SKM-1 treated with dmso at 0.1 percent for 144 hours (cell line): ENCODE data around the gene CDH2.
A peak's percentile ranks its signal among the peaks of the same experiment; 100 is the strongest.

Experiments used
- DNase-seq: peaks from one replicate; lab custom pipeline; 2025; ENCODE audit not compliant: unreplicated experiment; lab: John Stamatoyannopoulos, UW

CDH2 gene

DNA sequence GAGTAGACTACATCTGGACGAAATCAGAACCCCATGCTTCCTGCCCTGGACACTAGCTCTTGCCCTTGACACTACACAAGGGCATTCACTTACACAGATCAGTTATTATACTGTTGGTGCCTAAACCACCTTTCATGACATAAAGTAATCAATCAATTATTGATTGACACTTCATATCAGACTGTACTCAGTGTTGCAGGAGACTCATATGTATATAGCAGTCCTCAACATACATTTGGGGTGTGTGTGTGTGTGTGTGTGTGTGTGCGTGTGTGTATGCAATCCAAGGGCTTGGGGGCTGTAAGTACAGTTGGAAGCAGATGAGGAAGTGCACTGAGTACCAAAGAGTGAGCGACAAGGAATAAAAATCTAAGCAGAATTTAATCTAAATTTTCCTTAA, 5.1 kb downstream of the CDH2 start:
- DNase-seq, result no peak

DNA sequence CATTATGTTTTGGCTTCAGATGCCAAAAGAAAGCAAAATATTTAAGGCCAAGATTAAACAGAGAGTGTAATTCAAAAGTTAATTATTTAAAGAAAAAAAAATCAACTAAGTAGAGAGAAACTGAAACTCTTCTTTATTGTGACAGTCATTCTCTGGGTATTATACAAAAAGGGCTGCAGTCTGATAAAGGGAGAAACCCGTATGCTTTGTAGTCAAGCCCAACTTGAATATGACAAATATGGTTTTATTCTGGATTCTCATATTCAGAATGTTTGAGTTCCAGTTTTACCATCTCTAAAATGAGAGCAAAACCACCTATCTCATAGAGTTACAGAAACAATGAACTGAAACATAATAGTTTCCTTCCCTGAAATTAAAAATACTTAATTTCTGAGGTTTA, 8.2 kb downstream of the CDH2 start:
- DNase-seq, result no peak

DNA sequence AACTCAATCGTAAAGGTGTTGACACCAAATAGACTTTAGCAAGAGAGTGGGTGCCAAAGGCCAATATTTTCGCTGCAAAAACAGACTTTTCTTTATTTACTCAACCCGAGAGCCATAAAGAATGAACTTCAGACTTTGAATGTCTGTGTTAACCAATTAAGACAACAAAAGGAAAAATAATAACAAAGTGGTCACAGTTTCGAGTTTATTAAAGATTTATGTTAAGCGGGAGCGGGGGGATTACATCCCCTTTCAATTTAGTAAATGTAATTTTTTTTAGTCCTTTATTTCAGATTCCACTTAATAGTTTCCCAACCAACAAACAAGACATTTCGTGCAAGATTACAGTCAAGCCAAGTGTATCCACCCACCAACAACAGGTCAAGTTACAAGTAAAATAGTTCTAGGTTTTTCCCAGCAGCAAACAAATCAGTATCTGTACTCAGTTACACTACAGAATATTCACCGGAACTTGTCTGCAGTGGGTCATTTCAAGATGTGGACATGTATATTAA, 9.0 kb downstream of the CDH2 start:
- no peak for DNase-seq

DNA sequence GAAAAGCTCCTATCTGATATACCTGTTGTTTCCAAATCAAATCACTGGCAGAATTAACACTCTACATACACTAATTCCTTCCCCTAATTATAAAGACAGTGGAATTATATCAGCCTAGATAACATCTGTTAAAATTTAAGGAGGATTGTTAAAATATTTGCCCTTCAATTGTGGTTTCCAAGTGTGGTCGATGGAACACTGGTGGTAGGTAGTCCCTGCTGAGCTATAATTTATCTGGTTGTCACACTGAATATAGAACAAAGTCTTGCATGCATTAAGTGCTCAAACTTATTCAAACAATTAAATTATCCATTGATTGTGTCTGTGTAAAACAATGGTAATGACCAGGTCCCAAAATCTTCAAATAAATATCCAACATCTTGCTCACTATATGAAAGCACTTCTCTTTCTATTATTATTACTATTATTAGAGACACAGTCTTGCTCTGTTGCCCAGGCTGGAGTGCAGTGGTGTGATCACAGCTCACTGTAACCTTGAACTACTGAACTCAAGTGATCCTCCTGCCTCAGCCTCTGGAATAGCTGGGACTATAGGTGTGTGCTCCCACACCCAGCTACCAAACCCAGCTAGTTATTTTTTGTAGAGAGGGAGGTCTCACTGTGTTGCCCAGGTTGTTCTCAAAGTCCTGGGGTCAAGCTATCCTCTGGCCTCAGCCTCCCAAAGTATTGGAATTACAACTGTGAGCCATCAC, 12.0 kb downstream of the CDH2 start:
- no peak for DNase-seq

DNA sequence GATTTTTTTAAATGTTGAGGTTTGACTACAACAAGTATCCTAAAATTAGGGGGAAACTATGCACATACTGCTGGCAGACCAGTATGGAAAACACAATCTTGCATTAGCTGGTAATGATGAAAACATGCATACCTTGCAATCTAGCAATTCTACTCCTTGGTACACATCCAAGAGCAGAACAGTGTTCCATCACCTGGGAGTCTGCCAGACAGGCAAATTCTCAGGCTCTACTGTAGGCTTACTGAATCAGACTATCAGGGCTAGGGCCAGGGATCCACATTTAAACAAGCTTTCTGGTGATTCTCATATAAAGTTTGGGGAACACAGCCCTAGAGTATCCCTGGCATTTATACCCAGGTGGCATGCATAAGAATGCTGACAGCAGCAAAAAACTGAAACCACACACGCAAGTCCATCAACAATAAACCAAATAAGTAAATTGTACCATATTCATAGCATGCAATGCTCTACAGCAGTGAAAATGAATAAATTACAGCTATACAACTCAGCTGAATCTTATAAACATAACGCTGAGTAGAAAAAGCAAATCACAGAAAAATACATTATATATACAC, 13.6 kb downstream of the CDH2 start:
- DNase-seq, result no peak

DNA sequence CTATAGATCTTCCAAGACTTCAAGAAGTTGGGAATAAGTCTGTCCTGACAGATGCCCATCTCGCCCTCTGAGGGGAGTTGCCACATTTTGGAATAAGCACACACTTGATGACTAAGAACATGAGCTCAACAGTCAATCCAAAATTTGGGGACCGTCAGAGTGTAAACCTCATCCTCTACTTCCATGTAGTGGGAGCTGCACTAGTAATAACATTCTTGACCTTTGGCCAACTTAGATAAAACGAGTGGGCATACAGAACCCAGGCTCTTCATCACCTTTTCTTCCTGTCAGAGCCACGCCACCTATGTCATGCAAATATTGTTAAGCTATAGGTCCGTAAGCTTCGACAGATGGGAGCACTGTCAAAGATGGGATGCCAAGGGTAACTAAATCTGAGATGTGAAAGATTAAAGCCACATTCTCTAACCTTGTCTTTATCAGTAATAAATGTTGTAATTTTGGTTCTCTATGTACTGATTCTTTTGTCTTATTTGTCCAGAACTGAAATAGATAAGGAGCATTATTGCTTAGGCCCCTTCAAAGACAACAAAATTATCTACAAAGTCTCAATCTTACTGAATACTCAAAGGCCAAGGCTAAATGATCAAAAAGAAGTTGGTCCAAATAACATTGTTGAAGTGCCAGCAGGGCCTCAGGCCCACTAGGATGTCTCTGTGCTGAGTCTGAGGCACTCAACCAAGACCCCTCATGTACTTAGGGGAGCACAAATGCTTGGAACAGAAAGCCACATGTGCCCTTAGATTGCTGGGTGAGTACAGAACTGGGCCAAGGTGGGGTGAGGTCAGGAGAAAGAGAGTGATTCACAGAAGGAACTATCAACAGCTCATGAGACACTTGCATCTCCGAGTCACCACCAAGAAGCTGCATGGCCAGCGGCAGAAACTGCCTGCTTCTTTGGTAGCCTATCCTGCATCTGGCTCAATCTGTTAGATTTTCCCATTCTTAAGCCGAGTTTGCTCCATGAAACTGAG, 15.0 kb downstream of the CDH2 start:
- no peak for DNase-seq

DNA sequence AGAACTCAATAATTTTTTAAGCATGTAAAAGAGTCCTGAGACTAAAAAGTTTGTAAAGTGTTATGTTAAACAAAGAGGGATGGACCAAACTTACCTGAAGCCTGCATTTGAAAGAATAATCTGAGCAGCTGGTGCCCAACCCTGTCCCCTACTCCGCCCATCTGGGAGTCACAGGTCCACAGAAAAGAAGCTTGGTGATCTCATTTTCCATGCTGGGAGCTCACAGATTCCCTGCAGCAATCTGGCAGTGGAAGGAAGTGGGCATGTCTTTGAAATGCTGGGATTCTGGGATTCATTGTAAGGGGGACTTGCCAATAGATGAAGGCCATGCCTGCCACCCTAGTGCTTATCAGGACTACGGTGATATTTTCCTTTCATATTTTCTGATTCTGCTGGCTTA, 17.9 kb downstream of the CDH2 start:
- DNase-seq, result no peak

DNA sequence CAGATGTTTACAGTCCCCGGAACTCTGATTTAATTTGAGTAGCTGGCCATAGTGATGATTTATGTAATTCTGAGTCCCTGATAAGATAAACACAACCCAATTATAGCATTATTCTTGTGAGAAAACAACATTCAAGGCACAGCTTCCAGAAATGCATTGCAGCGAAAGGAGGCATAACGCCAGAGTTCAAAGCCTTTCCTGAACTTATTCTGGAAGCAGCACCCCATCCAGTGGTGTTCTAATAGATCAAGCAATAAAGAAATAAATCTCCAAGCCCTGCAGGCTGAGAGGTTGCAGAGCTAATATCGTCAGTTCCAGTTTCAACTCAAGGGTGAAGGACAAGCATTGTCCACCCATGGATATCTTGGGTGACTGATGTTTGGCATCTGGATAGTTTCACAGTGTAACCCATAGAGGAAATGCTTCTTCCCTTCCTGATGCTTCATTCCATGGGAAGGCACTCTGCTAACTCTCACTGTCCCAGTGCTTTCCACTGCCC, 18.8 kb downstream of the CDH2 start:
- DNase-seq, result no peak

DNA sequence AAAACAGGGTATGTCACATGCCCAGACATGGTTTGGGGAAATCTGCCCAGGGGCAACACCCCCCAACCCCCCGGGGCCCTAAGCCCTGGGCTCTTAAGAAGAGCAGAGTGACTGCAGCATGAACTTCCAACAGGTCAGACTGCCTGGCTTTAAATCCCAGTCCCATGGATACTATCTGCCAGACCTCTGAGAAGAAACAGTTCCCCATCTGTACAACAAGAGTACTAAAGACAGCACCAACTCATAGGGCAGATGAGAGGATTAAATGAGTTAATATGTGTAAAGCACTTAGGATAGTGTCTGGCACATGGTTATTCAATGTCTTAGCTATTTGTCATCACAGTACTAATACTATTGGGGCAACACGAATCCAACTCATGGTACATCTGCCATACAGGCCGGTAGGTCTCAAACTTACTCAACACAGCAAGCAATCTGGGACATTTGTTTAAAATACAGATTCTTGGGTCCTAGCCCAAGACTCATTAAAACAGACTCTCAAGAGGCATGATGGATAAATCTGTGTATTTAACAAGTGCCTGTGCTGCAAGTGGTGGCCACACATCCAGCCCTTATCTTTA, 23.4 kb downstream of the CDH2 start:
- no peak for DNase-seq

DNA sequence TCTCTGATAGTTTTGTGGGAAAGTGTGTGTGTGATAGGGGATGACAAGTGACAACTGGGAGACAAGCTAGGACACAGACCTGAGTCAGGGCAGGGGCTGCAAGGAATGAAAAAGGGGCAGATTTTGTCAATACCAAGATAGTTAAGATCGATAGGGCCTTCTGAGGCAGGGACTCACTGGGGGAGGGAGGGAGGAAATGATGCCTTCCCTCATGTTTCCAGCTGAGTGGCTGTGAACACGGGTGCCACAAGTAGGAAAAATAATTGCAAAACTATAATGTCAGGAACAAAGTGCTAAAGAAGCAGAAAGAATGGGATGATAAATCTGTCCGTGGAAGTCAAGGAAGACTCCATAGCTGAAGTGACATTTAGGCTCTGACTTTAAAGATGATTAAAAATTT, 24.2 kb downstream of the CDH2 start:
- DNase-seq, result no peak

DNA sequence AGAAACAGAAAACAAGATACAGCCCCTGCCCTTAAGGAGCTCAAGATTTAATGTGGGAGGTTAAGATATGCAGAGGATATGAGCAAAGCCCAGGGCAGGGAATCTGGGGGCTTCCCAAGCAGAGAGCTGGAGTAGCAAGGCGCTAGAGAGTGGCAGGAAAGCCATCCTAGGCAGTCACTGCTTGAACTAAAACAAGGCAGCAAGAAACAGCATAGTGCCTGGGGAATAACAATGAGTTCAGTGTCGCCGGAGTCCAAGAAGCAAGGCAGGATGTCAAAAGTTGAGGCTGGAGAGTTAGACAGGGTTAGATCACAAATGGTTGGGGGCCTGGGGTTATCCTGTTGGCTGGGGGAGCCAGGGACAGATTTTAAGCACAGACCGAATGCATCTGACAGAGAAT, 24.6 kb downstream of the CDH2 start:
- no peak for DNase-seq

DNA sequence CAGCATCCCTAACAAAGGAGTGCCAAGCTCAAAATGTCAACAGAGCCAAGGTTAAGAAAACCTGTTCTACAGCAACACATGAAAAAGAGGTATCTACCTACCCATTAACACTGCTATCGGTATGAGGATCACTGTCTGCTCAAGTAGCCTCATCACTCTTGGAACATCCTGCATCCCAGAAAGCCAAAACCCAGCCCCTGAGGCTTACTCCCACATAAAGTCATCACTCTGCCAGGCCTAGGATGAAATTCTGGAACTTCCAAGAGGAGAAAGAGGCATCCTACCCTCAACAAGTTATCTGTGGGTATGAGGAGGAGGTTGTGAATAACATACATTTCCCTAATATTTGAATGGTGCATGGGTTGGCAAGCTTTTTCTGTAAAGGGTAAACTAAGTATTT, 25.5 kb downstream of the CDH2 start:
- no peak for DNase-seq

DNA sequence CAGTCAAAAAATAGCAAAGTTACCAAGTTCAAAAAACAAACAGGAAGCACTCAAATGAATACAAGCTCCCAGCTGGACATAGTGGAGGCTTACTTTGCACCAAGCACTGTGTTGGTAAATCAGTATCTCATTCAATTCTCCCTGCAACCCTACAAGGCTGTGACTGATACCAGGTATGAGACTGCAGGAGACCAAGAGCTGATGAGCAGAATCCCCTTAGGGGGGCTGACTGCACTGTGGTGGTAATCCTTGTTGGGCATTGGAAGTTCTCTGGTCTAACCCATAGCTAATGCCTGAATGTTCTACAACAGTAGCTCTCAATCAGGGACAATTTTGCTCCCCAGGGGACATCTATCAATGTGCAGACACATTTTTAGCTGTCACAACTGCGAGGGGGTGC, 26.0 kb downstream of the CDH2 start:
- no peak for DNase-seq

DNA sequence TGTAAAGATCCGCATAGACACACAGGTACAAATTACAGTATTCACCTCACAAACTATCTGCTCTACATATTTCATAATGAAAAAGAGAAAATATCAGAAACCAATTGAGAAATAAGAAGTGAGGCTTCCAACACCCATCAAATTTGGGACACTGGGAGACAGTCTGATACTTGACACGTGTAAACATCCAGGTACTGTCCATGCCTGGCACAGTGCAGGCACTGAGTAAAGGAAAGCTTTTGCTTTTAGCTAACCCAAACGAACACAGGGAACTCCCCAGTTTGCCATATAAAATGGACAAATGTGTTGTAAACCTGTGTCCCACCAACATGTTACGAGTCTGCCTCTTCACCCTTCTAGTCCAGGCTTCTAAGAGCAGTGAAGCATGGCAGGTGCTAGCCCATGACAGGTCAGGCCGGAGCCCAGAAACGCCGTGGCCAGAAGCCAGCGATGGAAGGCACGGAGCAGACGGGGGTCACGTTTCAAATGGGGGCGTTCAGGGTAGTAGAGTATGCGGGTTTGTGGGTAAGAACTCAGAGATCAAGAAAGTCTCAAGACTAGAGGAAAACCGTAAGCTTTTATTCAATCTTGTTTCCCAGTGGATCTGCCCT, 27.0 kb downstream of the CDH2 start:
- DNase-seq, result no peak

DNA sequence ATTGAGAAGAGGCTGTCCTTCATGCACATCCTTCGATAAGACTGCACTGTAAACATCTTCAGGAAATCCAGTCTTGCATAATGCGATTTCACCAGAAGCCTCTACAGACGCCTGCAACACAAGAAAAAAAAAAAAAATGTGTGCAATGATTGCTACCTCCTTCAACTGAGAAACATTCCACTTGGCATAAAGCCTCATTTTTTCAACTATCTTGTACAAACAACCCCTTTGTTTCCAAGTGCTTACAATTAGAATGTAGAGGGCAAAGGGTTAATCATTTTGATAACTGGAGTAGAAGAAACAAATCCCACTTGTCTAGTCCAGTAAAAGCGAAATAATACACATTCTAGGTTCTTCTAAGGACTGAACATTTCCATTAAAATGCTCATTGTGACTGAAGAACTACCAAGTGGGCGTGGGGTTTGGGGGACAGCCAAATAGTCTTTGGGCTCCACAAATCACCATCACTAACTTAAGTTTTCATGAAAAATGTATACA, 29.2 kb downstream of the CDH2 start:
- DNase-seq, result peak; percentile 47

DNA sequence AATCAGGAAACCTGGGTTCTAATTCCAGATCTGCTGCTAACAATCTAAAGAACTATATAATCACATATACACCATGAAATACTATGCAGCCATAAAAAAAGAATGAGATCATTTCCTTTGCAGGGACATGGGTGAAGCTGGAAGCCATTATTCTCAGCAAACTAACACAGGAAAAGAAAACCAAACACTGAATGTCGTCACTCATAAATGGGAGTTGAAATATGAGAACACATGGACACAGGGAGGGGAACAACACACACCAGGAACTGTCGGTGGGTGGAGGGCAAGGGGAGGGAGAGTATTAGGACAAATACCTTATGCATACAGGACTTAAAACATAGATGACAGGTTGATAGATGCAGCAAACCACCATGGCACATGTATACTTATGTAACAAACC, 33.2 kb downstream of the CDH2 start:
- no peak for DNase-seq

DNA sequence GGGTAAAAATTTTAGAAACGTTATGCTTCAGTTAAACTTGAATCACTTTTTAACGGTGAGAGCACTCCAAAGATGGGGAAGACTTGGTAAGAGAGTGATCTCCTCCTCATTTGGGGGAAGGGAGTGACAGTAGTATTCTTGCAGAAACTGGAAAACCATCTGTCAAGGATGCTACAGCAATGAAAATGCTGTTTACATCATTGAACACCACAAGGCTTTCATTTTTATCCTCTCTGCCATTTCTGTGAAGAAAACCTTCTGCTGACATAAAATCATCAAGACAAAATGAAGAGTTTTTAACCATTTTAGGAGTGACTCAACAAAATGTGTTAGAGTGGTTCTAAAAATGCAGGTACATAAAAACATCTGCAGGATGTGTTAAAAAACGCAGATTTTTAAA, 38.1 kb downstream of the CDH2 start:
- no peak for DNase-seq

DNA sequence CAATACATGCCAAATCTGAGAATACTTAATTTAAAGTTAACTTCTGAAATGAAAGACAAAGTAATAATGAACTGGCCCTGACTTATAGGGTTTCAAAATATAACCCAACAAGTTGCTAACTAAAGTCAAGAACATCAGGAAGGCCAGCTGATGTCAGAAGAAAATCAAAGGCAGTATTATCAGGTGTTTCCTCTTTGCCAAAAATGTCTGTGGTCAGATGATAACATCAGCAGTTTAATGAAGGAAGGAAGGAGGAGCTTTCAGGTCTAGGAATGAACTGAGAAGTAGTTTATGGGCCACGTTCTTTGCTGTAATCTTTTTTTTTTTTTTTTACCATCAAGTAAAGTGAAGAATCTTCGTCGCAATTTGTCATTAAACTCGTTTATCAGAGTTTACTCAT, 40.9 kb downstream of the CDH2 start:
- no peak for DNase-seq

DNA sequence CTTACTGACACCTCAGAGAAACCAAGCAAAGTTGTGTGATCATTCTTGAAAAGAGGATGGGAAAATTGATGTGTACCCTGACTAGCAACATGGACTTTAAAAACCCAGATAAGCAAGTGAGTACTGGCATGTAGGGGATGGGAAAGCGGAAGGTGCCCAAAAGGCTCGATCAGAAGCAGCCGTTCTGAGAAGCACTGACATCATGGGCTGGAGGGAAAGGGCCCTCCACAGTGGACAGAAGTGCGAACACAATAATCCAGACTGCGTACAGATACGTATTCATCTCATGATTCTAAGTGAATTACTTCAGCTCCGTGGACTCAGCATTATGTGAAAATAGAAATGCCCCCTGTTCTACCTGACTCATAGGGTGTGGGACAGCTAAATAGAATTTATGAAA, 42.2 kb downstream of the CDH2 start:
- DNase-seq, result no peak

DNA sequence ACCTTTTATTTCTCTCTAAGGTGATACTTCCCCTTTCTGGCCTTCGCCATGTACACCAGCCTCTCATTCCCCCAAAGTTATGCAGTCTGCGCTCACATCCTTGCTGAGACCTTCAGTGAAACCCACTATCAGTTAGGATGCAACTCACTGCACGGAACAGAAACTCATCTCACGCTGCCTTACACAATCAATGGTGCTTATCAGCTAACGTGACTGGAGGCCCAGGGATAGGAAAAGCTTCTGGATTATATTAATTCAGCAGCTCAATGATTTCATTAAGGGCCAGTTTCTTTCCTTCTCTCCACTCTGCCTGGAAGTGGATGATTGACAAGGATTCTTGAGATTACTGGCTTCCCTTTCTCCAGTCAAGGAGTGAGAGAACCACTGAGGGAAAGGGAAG, 44.8 kb downstream of the CDH2 start:
- no peak for DNase-seq

DNA sequence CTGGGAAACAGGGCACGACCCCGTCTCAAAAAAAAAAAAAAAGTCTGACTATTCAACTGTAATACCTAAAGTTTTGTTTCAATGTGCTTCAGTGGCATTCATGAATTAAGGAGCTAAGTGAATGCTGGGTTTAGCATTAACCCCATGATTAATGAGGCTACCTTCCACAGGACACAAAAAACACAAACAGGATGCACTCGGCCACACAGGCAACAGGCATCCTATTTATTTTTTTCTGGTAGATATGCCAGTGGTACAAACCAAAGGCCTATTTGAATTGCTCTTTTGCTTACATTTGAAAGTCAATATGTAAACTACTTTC, 48.3 kb downstream of the CDH2 start:
- no peak for DNase-seq
